Measurements from ENCODE around the gene LIN52. TPM values are rescaled to one million over a fixed set of nuclear protein-coding genes. Genes with fewer than 3 reads are reported as not detected.

LIN52 gene
- total RNA-seq, 1 donor from 2014 or later, result 14.0 TPM

GRCh38 chr14:74231784-74232183 is 147.0 kb downstream of the LIN52 start:
- no peak for DNase-seq (ENCODE audit: low spot score)

GRCh38 chr14:74235017-74235416 is 150.3 kb downstream of the LIN52 start:
- no peak for DNase-seq (ENCODE audit: low spot score)

- DNase-seq (ENCODE audit: low spot score), result no peak
These were observed 152.7 kb downstream of the LIN52 start for GRCh38 chr14:74237441-74237840.

- DNase-seq (ENCODE audit: low spot score), result no peak
These were observed 154.5 kb downstream of the LIN52 start, which contains the start of gene VSX2 for GRCh38 chr14:74238974-74239847. Gene VSX2 (plus strand): TSS chr14:74239449. CDS start chr14:74239562, 113 bp downstream.

GRCh38 chr14:74239848-74240793 is 155.4 kb downstream of the LIN52 start:
- no peak for DNase-seq (ENCODE audit: low spot score)

- no peak for DNase-seq (ENCODE audit: low spot score)
These were observed 156.3 kb downstream of the LIN52 start for GRCh38 chr14:74240794-74241651.

- DNase-seq (ENCODE audit: low spot score), result no peak
These were observed 156.9 kb downstream of the LIN52 start for GRCh38 chr14:74241652-74242017.

GRCh38 chr14:74242021-74242779 is 157.4 kb downstream of the LIN52 start:
- no peak for DNase-seq (ENCODE audit: low spot score)

- no peak for DNase-seq (ENCODE audit: low spot score)
These were observed 158.0 kb downstream of the LIN52 start for GRCh38 chr14:74242780-74243042.

GRCh38 chr14:74243051-74243450 is 158.3 kb downstream of the LIN52 start:
- DNase-seq (ENCODE audit: low spot score), result no peak

- no peak for DNase-seq (ENCODE audit: low spot score)
These were observed 159.4 kb downstream of the LIN52 start for GRCh38 chr14:74244115-74244514.

- DNase-seq (ENCODE audit: low spot score), result no peak
These were observed 160.5 kb downstream of the LIN52 start for GRCh38 chr14:74245292-74245691.

- DNase-seq (ENCODE audit: low spot score), result no peak
These were observed 161.8 kb downstream of the LIN52 start for GRCh38 chr14:74246542-74246941.

- DNase-seq (ENCODE audit: low spot score), result no peak
These were observed 163.3 kb downstream of the LIN52 start for GRCh38 chr14:74248017-74248416.

- no peak for DNase-seq (ENCODE audit: low spot score)
These were observed 164.9 kb downstream of the LIN52 start for GRCh38 chr14:74249433-74250375.

Other genes starting within 250 kb of the LIN52 start
- gene PTGR2, start 233.1 kb upstream of the LIN52 start, total RNA-seq, result 15.6 TPM
- gene ZNF410, start 198.1 kb upstream of the LIN52 start, total RNA-seq, result 54.7 TPM
- gene FAM161B, start 134.9 kb upstream of the LIN52 start, total RNA-seq, result 8.9 TPM
- 31.4 TPM for gene COQ6, start 134.7 kb upstream of the LIN52 start, total RNA-seq
- gene ENTPD5, start 65.7 kb upstream of the LIN52 start, total RNA-seq, result 55.4 TPM
- 7.5 TPM for gene BBOF1, start 65.6 kb upstream of the LIN52 start, total RNA-seq
- 31.7 TPM for gene ALDH6A1, start 503 bp upstream of the LIN52 start, total RNA-seq
- not detected for gene VSX2, start 154.5 kb downstream of the LIN52 start, total RNA-seq
- gene ABCD4, start 218.0 kb downstream of the LIN52 start, total RNA-seq, result 65.3 TPM

Data from ureter (tissue), 1 donor.